Uterus (tissue), 2 donors: ENCODE measurements around the gene CAMK1D.

Experiments
- CTCF ChIP-seq, 4 experiments: fragments of 200-600 bp in 2 of 4; fragments of 450-650 bp in 2 of 4; sonication (generic) in 2 of 4; IDR thresholded peaks; one replicate each; pipeline ENCODE4 v1.5.1; 2016 to 2019; ENCODE audit warnings: antibody characterized with exemption in 4 of 4, mild to moderate bottlenecking in 2 of 4, moderate library complexity in 1 of 4
- POLR2A ChIP-seq, 2 donors: fragments of 450-650 bp; IDR thresholded peaks; one replicate each; pipeline ENCODE4 v1.6.1; 2016; ENCODE audit warnings: antibody characterized with exemption in 2 of 2, mild to moderate bottlenecking in 1 of 2, moderate library complexity in 1 of 2

DNA sequence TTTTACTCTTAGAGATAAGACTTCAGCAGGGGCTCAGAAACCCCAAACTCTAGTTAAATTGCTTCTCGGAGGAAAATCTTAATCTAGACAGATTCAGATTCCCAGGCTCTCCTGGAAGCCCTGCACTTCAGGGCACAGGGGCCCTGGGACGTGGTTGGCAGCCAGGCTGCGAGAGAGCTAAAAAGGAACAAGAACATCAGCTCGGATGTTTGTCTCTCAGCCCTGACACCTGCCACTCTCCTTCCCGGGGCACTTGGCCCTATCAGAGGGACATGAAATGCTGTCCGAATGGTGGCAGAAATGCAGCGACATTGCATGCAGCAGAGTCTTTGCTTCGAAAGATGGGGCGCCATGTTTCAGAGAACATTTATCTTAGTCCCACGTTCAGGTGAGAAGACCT, 485.4 kb downstream of the CAMK1D start:
- TF ChIP-seq CTCF (IDR thresholded peaks at IDR 0.05) (no peak), POLR2A (IDR thresholded peaks at IDR 0.05) (no peak)
